ENCODE measurements around the gene SCGN. TPM values are rescaled to one million over a fixed set of nuclear protein-coding genes. Genes with fewer than 3 reads are reported as not detected.

The SCGN gene
- 1 to 10 TPM; 1.4 to 8.5 TPM for total RNA-seq
- long read RNA-seq, partial matches to known transcripts = 0 of 3 reads
- long read RNA-seq, other reads (novel, unspliced or antisense) = 0 of 3 reads

GRCh38 chr6:25652007-25652515 is at the start of gene SCGN:
Gene SCGN (plus strand): TSS chr6:25652215. CDS start chr6:25652404, 189 bp downstream.
- DNase-seq (peak; percentile 80), ATAC-seq (peak; percentile 86 to 87)
- intact Hi-C loops (cut with DNase I) = no loop called here

- no peak for DNase-seq
- ATAC-seq = no peak
- intact Hi-C loops (cut with DNase I) = loop anchor here in 1 of 2 donors (2.0 kb wide), 1 partner anchor 380 kb away; no protein-coding TSS in a partner anchor
Measured at GRCh38 chr6:25602674-25602982, 49.4 kb upstream of the SCGN start.

- no peak for DNase-seq
- intact Hi-C loops (cut with DNase I) = loop anchor here in 1 of 2 donors (2.0 kb wide), 1 partner anchor 380 kb away; no protein-coding TSS in a partner anchor
Measured at GRCh38 chr6:25603251-25603650, 48.8 kb upstream of the SCGN start.

GRCh38 chr6:25606151-25606550 is 45.9 kb upstream of the SCGN start:
- ATAC-seq (no peak), DNase-seq (no peak)
- intact Hi-C loops (cut with DNase I) = no loop called here

More at GRCh38 chr6:25603251-25603650, 48.8 kb upstream of the SCGN start:
- ATAC-seq = no peak

- ATAC-seq = no peak
- DNase-seq = no peak
- intact Hi-C loops (cut with DNase I) = no loop called here
Measured at GRCh38 chr6:25608558-25609174, 43.3 kb upstream of the SCGN start.

- DNase-seq (no peak), ATAC-seq (no peak)
- intact Hi-C loops (cut with DNase I) = no loop called here
Measured at GRCh38 chr6:25612666-25613065, 39.3 kb upstream of the SCGN start.

GRCh38 chr6:25613415-25613814 is 38.6 kb upstream of the SCGN start:
- intact Hi-C loops (cut with DNase I) = no loop called here

GRCh38 chr6:25614052-25614451 is 38.0 kb upstream of the SCGN start:
- DNase-seq = no peak
- intact Hi-C loops (cut with DNase I) = no loop called here
- no peak for ATAC-seq

More at GRCh38 chr6:25613415-25613814, 38.6 kb upstream of the SCGN start:
- ATAC-seq (no peak), DNase-seq (no peak)

GRCh38 chr6:25615471-25615870 is 36.5 kb upstream of the SCGN start:
- intact Hi-C loops (cut with DNase I) = no loop called here
- DNase-seq = no peak
- no peak for ATAC-seq

GRCh38 chr6:25617997-25618396 is 34.0 kb upstream of the SCGN start:
- no peak for ATAC-seq

GRCh38 chr6:25619217-25619616 is 32.8 kb upstream of the SCGN start:
- intact Hi-C loops (cut with DNase I) = no loop called here
- ATAC-seq = no peak
- no peak for DNase-seq

More at GRCh38 chr6:25617997-25618396, 34.0 kb upstream of the SCGN start:
- DNase-seq = no peak
- intact Hi-C loops (cut with DNase I) = no loop called here

- intact Hi-C loops (cut with DNase I) = no loop called here
- no peak for DNase-seq
- no peak for ATAC-seq
Measured at GRCh38 chr6:25620391-25620790, 31.6 kb upstream of the SCGN start.

- intact Hi-C loops (cut with DNase I) = no loop called here
- no peak for ATAC-seq
- no peak for DNase-seq
Measured at GRCh38 chr6:25623065-25623464, 28.9 kb upstream of the SCGN start.

- ATAC-seq = no peak
- intact Hi-C loops (cut with DNase I) = no loop called here
Measured at GRCh38 chr6:25623879-25624278, 28.1 kb upstream of the SCGN start.

GRCh38 chr6:25627001-25627400 is 25.0 kb upstream of the SCGN start:
- no peak for DNase-seq
- no peak for ATAC-seq

More at GRCh38 chr6:25623879-25624278, 28.1 kb upstream of the SCGN start:
- no peak for DNase-seq

GRCh38 chr6:25628471-25629197 is 23.4 kb upstream of the SCGN start:
- no peak for DNase-seq
- intact Hi-C loops (cut with DNase I) = no loop called here
- ATAC-seq = no peak

More at GRCh38 chr6:25627001-25627400, 25.0 kb upstream of the SCGN start:
- intact Hi-C loops (cut with DNase I) = no loop called here

GRCh38 chr6:25629198-25629576 is 22.8 kb upstream of the SCGN start:
- DNase-seq = no peak
- ATAC-seq = no peak
- intact Hi-C loops (cut with DNase I) = no loop called here

- no peak for DNase-seq
Measured at GRCh38 chr6:25630508-25631278, 21.3 kb upstream of the SCGN start.

GRCh38 chr6:25635886-25636317 is 16.1 kb upstream of the SCGN start:
- DNase-seq (no peak), ATAC-seq (no peak)
- intact Hi-C loops (cut with DNase I) = no loop called here

More at GRCh38 chr6:25630508-25631278, 21.3 kb upstream of the SCGN start:
- intact Hi-C loops (cut with DNase I) = no loop called here
- no peak for ATAC-seq

- no peak for DNase-seq
- intact Hi-C loops (cut with DNase I) = no loop called here
- ATAC-seq = no peak
Measured at GRCh38 chr6:25637211-25637610, 14.8 kb upstream of the SCGN start.
